ENCODE results near the gene RALGPS2.

The RALGPS2 gene

DNA sequence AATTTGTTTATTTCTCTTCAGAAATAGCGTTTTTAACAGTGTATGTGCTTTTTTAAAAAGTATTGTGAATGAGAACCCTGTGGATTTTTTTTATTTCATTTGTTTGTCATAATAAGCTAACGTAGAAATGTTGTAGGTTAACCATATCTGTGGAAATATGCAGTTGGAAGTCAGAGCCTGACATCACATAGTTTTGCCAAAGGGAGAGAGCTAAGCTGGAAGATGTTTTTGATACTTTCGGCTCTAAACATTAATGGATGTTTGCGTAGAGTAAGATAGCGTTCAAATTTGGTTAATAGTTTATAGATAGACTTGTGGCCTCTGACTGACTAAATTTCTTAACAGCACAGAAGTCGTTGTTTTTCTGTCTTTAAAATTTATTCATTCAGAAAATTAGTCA lies 193.3 kb downstream of the RALGPS2 start:
- no peak overlapping the region for H2AFZ ChIP-seq (ENCODE audit: low read depth, low read length)
- H3K4me3 ChIP-seq (ENCODE audit: low read length), result no peak overlapping the region
- H3K27me3 ChIP-seq (ENCODE audit: low read depth, low read length), result peaks cover 27% of the 10 kb centered on the region
- peaks cover 22% of the 10 kb centered on the region for H4K20me1 ChIP-seq (ENCODE audit: insufficient read depth, low read length)
- peaks cover 12% of the 10 kb centered on the region for H3K36me3 ChIP-seq (replicated peaks; ENCODE audit: low read depth, low read length)
- H3K27ac ChIP-seq (ENCODE audit: low read length), result no peak overlapping the region
- H3K9ac ChIP-seq (ENCODE audit: low read length), result no peak overlapping the region
- peaks cover 19% of the 10 kb centered on the region for H3K4me1 ChIP-seq (ENCODE audit: low read length)
- TF ChIP-seq, protein P1, sequence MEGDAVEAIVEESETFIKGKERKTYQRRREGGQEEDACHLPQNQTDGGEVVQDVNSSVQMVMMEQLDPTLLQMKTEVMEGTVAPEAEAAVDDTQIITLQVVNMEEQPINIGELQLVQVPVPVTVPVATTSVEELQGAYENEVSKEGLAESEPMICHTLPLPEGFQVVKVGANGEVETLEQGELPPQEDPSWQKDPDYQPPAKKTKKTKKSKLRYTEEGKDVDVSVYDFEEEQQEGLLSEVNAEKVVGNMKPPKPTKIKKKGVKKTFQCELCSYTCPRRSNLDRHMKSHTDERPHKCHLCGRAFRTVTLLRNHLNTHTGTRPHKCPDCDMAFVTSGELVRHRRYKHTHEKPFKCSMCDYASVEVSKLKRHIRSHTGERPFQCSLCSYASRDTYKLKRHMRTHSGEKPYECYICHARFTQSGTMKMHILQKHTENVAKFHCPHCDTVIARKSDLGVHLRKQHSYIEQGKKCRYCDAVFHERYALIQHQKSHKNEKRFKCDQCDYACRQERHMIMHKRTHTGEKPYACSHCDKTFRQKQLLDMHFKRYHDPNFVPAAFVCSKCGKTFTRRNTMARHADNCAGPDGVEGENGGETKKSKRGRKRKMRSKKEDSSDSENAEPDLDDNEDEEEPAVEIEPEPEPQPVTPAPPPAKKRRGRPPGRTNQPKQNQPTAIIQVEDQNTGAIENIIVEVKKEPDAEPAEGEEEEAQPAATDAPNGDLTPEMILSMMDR (IDR thresholded peaks at IDR 0.05; ENCODE audit: low read depth, low read length), result no peak
- no peak for TF ChIP-seq EZH2phosphoT487 (IDR thresholded peaks at IDR 0.05; ENCODE audit: low read depth)
- no peaks in the 10 kb centered on the region for H3K9me3 ChIP-seq (ENCODE audit: insufficient read depth, low read length)
- no peaks in the 10 kb centered on the region for H3K79me2 ChIP-seq (ENCODE audit: low read length)
- H3K4me2 ChIP-seq (ENCODE audit: low read length), result no peak overlapping the region

DNA sequence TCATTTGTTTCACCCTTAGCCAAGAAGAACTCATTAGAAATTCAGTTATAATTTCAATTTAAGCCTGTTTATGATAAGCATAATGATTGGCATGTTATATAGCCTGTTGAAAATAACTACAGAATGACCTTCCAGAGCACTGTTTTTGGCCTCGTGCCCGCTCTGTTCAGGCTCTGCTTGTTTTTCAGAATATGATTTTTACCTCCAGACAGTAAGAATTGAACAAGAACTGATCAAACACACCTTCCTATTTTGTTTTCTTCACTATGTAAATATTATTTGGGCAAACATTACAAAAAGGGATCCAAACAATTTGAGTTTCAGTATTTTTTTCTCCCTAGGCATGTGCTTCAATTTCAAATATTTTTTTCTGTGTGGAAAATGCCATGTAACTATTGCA lies 193.9 kb downstream of the RALGPS2 start:
- Histone ChIP-seq H3K27me3 (ENCODE audit: low read depth, low read length) (peaks cover 21% of the 10 kb centered on the region), H3K4me2 (ENCODE audit: low read length) (no peak overlapping the region)

DNA sequence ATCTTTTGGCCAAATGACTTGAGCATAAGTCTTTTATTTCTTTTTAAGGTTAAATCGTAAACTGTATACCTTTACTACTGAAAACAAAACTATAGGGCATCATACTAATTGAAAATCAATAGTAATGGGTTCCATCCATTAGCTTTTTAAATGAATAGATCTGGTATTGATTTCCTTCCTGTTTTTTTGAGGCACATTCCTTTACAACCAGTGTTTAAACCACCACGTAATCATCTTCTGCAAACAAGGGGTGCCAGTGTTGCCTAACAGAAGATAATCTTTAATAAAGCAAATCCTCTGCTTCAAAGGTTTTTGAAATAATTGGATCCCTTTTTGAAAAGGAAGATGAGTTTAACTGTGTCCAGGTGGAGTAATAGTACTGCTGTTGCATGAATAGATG lies 194.5 kb downstream of the RALGPS2 start:
- no peak overlapping the region for H3K4me2 ChIP-seq (ENCODE audit: low read length)
- H3K79me2 ChIP-seq (ENCODE audit: low read length), result no peaks in the 10 kb centered on the region
- no peak overlapping the region for H3K4me3 ChIP-seq (ENCODE audit: low read length)
- H2AFZ ChIP-seq (ENCODE audit: low read depth, low read length), result no peak overlapping the region
- H3K27me3 ChIP-seq (ENCODE audit: low read depth, low read length), result peaks cover 14% of the 10 kb centered on the region
- H3K9ac ChIP-seq (ENCODE audit: low read length), result no peak overlapping the region
- no peaks in the 10 kb centered on the region for H3K9me3 ChIP-seq (ENCODE audit: insufficient read depth, low read length)
- no peak overlapping the region for H3K27ac ChIP-seq (ENCODE audit: low read length)
- H4K20me1 ChIP-seq (ENCODE audit: insufficient read depth, low read length), result peaks cover 9% of the 10 kb centered on the region
- peaks cover 14% of the 10 kb centered on the region for H3K4me1 ChIP-seq (ENCODE audit: low read length)
- peaks cover 13% of the 10 kb centered on the region for H3K36me3 ChIP-seq (replicated peaks; ENCODE audit: low read depth, low read length)
- no peak for TF ChIP-seq EZH2phosphoT487 (IDR thresholded peaks at IDR 0.05; ENCODE audit: low read depth)
- TF ChIP-seq, protein P1 (IDR thresholded peaks at IDR 0.05; ENCODE audit: low read depth, low read length), result no peak

More for the DNA sequence above, 193.9 kb downstream of the RALGPS2 start:
- Histone ChIP-seq H3K4me1 (ENCODE audit: low read length) (peaks cover 19% of the 10 kb centered on the region), H3K27ac (ENCODE audit: low read length) (no peak overlapping the region), H3K36me3 (replicated peaks; ENCODE audit: low read depth, low read length) (peaks cover 9% of the 10 kb centered on the region), H2AFZ (ENCODE audit: low read depth, low read length) (no peak overlapping the region), H3K4me3 (ENCODE audit: low read length) (no peak overlapping the region), H3K9ac (ENCODE audit: low read length) (no peak overlapping the region), H4K20me1 (ENCODE audit: insufficient read depth, low read length) (peaks cover 15% of the 10 kb centered on the region), H3K9me3 (ENCODE audit: insufficient read depth, low read length) (no peaks in the 10 kb centered on the region), H3K79me2 (ENCODE audit: low read length) (no peaks in the 10 kb centered on the region)
- TF ChIP-seq, protein P1 (IDR thresholded peaks at IDR 0.05; ENCODE audit: low read depth, low read length), result no peak
- no peak for TF ChIP-seq EZH2phosphoT487 (IDR thresholded peaks at IDR 0.05; ENCODE audit: low read depth)

DNA sequence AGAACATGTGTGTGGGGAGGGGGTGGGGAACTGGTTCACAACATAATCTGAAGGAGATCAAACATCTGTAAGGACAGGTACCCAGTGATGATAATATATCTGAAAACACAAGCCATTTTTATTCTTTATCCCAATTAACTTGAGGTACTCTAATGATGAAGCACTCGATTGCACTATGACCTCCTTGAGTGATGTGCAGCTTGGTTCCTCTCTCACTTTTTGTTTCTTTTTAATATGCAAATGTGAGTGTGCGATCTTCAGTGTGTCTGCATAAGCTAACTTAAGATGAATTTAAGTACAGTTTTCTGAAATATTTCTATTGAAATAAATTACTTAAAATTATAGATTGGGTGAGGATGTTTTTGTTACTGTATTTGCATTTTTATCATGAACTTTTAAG lies 196.5 kb downstream of the RALGPS2 start:
- Histone ChIP-seq H3K27ac (ENCODE audit: low read length) (no peak overlapping the region), H3K27me3 (ENCODE audit: low read depth, low read length) (peaks cover 7% of the 10 kb centered on the region), H4K20me1 (ENCODE audit: insufficient read depth, low read length) (peaks cover 2% of the 10 kb centered on the region; the same call in 1 of the 2 replicates), H2AFZ (ENCODE audit: low read depth, low read length) (no peak overlapping the region), H3K36me3 (replicated peaks; ENCODE audit: low read depth, low read length) (peaks cover 9% of the 10 kb centered on the region), H3K4me1 (ENCODE audit: low read length) (peaks cover 12% of the 10 kb centered on the region), H3K4me3 (ENCODE audit: low read length) (no peak overlapping the region), H3K4me2 (ENCODE audit: low read length) (no peak overlapping the region), H3K9me3 (ENCODE audit: insufficient read depth, low read length) (no peaks in the 10 kb centered on the region), H3K9ac (ENCODE audit: low read length) (no peak overlapping the region), H3K79me2 (ENCODE audit: low read length) (no peaks in the 10 kb centered on the region)
- TF ChIP-seq, protein P1 (IDR thresholded peaks at IDR 0.05; ENCODE audit: low read depth, low read length), result no peak
- TF ChIP-seq EZH2phosphoT487 (IDR thresholded peaks at IDR 0.05; ENCODE audit: low read depth), result no peak

Data from OCI-LY3 (cell line).